22Rv1 (cell line): ENCODE data around the gene SOS1.

Source experiments
- CTCF ChIP-seq: fragments of 450-650 bp; IDR thresholded peaks from 2 replicates; pipeline ENCODE4 v1.5.1; 2017; ENCODE audit warnings: mild to moderate bottlenecking
- ZFX ChIP-seq: fragments of 450-650 bp; IDR thresholded peaks from 2 replicates; pipeline ENCODE4 v1.6.1; 2017; ENCODE audit warnings: antibody characterized with exemption, borderline replicate concordance

- no peak for TF ChIP-seq CTCF
- no peak for TF ChIP-seq ZFX
Observed at GRCh38 chr2:38945372-38945771, 175.5 kb downstream of the SOS1 start.
